GM21515 (cell line): Measurements from ENCODE around the gene PHF1.
"Not testable (repeated sequence)": the region's sequence is repeated elsewhere in the genome, so short reads cannot be mapped to it uniquely, and the experiment has no call there.

ENCODE experiments used
- ATAC-seq: cut with Tn5 transposase; IDR thresholded peaks from one replicate; pipeline ENCODE4 v1.9.1; 2021; ENCODE audit not compliant: unreplicated experiment

PHF1 gene

DNA sequence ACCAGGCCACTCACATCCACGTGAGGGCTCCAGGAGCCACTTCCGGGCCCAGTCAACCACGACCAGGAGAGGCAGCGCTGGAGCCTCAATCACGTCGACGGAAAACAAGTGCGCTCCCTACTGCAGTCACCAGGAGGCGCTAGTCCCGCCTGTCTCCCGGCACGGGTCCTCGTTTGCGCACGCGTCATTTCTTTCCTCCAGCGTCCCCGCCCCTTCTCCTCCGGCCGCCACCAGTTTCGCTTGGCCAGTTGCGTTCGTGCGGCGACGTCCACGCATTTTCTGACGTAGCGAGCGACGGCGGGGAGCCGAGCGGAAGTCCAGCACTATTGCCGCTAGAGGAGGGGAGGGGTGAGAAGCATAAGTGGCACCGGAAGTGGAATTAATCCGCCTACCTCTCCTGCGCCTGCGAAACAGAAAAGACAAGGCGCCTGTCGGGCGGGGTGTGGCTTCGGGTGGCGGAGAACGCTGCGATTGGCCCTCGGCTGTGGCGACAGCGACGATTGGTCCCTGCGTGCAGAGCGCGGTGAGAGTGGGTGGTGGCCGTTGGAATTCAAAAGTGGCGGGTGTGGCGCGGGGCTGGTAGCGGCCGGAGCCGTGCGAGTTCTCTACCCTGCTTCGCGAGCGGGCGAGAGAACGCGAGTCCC is 19.4 kb upstream of the PHF1 start, which contains the start of gene KIFC1:
TSS of gene KIFC1 (plus strand) at position 546 of the 644 bp plus-strand sequence. CDS start 163 bp downstream, outside the sequence.
- ATAC-seq, result peak; percentile 80

DNA sequence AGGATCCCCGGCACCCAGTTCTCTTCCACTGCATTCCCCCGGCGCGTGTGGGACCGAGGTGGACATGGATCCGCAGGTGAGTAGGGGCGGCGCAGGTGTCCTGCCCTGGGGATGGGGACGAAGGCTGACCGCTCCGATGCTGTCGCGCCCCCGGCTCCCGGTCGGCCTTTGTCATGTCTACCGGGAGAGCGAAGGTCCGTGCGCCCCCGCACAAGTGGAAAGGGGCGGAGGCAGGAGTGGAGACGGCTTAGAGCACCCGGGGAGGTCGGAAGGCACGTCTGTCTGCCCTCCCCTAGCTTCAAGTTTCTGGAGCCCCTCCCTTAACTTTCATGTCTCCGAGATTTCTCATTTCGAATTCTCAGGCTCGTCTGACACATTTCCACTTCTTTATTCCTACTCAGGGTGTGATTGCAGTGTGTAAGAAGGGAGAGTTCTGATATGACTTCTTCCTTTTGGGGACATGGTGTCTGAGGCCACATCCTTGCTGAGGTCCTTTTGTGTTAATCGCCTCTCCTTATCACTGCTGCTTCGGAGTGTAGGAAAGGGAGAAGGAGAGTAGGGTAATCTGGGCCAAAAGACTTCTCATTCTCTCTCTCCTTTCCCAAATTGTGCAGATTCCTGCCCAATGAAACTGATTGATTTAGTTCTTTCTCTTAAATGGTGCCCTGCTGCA is 18.8 kb upstream of the PHF1 start:
- peak; percentile 8 for ATAC-seq

DNA sequence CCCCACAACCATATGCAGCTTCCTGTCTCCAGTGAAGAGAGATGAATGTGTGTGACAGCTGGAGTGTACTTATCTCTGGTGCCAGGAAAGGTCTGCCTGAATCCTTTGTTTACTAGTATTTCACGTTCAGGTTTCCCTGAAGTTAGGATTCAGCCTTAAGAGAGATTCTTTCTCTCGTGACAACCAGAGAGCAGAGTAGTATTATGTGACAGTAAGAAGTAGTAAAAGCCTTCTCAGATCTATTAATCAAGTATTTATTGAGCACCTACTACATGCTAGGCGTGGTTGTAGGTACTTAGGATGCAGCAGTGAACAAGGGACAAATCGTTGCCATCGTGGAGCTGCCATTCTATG is 18.2 kb upstream of the PHF1 start:
- no peak for ATAC-seq

DNA sequence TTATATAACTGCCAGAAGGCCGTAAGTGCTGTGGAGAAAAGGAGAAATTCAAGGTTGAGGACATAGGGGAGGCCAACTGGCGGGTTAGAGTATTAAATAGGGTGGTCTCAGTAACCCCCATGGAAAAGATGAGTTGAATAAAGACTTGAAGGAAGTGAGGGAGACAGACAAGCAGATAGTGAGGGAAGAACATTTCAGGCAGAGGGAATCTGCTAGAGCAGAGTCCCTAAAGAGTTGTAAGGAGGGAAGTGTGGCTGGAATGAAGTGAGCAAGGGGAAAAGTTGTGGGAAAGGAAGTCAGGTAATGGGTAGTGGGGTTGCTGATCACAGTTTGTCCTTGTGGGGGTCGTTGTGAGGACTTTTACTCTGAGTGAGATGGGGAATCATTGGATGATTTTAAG is 17.8 kb upstream of the PHF1 start:
- ATAC-seq, result no peak

DNA sequence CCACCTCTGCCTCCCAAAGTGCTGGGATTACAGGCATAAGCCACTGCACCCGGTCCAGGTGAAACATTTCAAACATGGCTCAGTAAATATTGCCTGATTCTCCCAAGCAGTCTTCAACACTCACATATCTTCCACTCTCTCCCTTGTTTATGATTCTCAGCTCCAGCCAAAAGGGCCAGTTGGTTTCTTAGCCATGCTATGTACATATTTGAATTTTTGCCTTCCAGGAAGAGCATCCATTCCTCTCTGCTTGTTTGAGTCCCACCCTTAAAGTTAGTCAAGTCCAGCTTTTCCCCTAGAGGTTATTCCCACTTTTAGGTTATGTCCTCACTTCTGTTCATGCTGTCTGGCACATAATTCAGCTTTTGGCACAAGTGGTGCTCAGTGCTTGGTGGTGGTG is 13.3 kb upstream of the PHF1 start:
- no peak for ATAC-seq

DNA sequence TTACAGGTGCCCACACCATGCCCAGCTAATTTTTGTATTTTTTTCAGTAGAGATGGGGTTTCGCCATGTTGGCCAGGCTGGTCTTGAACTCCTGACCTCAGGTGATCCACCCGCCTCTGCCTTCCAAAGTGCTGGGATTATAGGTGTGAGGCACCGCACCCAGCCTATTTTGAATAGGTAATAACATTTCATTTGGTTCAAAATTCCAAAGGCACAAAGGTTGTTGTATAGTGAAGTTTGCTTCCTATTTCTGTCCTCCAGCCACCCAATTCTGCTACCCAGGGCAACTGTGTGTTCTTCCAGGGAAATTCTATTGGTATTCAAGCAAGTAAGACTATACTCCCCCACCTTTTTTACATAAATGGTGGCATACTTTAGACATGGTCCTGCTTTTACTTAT is 12.2 kb upstream of the PHF1 start:
- not testable (repeated sequence) for ATAC-seq

DNA sequence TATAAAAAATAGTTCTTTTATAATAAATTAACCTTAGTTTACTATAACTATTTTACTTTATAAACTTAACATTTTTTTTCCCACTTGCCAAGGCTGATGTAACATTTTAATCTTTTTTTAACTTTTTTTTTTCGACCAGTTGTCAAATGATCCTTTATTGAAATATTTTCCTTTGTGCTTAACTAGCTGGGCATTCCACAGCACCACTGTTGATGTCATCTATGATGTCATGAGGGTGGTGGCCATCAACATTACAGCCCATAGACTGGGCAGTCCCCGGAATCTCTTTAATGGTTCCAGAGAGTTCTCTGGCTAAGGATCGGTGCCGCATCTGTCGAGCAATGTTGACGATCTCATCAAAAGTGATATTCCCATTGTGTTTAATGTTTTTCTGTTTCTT is 10.9 kb upstream of the PHF1 start:
- ATAC-seq, result not testable (repeated sequence)

DNA sequence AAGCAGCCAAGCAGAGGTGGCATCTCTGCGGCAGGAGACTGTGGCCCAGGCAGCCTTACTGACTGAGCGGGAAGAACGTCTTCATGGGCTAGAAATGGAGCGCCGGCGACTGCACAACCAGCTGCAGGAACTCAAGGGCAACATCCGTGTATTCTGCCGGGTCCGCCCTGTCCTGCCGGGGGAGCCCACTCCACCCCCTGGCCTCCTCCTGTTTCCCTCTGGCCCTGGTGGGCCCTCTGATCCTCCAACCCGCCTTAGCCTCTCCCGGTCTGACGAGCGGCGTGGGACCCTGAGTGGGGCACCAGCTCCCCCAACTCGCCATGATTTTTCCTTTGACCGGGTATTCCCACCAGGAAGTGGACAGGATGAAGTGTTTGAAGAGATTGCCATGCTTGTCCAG is 5.9 kb upstream of the PHF1 start:
- ATAC-seq, result no peak

DNA sequence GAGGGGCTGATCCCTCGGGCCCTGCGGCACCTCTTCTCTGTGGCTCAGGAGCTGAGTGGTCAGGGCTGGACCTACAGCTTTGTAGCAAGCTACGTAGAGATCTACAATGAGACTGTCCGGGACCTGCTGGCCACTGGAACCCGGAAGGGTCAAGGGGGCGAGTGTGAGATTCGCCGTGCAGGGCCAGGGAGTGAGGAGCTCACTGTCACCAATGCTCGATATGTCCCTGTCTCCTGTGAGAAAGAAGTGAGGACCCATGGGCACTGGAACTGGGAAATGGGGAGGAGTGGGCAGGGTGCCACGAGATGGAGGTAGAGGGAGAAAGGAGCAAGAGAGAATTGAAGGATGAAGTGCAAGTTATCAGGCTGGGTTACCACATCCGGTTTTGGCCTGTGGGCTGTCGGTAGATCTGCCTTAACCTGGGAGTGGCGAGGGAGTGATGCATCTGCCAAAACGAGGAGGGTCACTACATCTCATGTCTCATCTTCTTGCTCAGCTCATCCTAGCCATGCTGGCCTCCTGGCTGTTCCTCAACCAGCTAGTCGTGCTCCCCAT is 5.4 kb upstream of the PHF1 start:
- ATAC-seq, result no peak

DNA sequence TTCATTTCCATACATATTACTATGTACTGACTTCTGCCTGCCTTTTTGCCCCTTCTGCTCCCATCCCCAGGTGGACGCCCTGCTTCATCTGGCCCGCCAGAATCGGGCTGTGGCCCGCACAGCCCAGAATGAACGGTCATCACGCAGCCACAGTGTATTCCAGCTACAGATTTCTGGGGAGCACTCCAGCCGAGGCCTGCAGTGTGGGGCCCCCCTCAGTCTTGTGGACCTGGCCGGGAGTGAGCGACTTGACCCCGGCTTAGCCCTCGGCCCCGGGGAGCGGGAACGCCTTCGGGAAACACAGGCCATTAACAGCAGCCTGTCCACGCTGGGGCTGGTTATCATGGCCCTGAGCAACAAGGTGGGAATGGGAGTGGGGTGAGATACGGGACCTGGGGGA is 4.7 kb upstream of the PHF1 start:
- ATAC-seq, result no peak

DNA sequence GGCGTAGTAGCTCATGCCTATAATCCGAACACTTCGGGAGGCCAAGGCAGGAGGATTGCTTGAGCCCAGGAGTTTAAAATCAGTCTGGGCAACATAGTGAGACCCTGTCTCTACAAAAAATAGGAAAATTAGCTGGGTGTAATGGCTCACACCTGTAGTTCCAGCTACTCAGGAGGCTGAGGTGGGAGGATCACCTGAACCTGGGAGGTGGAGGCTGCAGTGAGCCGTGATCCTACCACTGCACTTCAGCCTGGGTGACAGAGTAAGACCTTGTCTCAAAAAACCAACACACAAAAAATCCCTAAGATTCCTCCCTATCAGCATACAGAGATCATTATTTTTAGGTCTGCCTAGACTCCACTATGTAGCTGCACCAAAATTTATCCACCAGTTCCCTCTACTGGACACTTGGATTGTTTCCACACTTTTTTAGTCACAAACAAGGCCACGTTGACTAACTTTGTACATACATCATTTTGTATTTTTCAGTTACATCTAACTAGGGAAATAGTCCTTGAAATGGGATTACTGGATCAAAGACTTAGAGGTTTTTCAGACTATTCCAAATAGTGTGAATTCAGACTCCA is 3.6 kb upstream of the PHF1 start:
- no peak for ATAC-seq

DNA sequence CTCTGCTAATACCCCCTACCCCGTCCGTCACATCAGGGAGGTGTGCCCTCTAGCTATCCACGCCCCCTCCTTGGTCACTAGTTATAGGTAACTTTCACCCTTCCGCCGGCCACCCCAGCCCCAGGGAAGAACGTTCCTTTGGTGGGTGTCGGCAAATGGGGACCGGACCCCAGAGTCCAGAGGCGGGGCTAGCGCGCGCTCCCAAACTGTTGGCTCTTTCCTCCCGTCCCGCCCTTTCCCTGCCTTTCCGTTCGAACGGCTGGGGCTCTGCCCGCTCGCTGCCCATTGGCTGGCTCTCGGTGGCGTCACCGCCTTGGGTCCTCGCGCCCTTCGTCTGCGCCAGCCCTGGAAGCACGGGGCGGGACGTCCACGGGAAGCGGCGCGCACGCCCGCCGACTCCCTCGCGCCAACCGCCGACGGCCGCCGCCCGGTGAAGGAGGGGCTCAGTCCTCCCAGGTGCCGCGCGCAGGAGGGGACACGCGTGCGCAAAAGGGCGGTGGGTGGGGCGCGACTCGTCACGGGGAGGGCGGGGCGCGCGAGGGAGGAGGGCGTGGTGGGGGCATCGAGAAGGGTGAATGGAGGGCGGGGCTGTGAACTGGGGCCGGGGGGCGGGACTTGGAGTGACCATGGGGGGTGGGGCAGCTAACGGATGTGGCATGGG is 634 bp upstream of the PHF1 start:
- peak; percentile 73 for ATAC-seq

DNA sequence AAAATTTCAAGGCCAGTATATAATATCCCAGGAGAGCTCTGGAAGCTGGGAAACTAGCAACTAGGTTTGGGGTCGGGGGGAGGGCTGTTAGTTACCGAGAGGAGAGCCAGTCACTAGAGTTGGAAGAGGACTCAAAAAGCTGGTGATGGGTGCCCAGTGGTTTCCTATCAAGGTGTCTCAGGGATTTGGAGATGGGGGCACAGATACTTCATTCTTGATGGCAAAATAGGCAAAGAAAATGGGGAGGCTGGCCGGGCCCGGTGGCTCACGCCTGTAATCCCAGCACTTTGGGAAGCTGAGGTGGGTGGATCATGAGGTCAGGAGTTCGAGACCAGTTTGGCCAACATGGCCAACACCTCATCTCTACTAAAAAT is 805 bp downstream of the PHF1 start:
- ATAC-seq, result no peak

DNA sequence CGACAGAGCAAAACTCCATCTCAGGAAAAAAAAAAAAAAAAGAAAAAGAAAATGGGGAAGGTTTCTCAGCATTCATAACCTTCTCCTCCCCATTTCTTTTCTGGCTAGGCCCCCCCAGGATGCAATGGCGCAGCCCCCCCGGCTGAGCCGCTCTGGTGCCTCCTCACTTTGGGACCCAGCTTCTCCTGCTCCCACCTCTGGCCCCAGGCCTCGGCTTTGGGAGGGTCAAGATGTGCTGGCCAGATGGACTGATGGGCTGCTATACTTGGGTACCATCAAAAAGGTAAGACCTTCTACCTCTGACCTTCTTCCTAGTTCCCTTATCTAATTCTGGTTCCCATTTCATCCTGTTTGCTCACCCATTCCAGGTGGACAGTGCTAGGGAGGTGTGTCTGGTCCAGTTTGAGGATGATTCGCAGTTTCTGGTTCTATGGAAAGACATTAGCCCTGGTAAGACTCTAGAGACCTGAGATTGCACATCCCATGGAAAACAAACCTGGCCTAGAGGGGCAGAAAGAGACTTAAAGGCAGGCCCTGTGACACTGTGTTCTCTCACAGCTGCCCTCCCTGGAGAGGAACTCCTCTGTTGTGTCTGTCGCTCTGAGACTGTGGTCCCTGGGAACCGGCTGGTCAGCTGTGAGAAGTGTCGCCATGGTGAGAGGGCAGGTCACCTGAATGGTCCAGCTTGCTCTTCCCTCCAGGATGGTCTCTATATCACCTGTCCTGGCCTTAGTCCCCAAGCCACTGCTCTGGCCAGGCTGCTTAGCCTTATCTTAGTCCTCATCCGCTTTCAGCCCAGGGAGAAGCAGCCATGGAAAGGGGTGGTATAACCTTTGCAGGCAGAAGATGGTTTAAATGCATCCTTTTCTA is 1.6 kb downstream of the PHF1 start:
- ATAC-seq, result no peak

DNA sequence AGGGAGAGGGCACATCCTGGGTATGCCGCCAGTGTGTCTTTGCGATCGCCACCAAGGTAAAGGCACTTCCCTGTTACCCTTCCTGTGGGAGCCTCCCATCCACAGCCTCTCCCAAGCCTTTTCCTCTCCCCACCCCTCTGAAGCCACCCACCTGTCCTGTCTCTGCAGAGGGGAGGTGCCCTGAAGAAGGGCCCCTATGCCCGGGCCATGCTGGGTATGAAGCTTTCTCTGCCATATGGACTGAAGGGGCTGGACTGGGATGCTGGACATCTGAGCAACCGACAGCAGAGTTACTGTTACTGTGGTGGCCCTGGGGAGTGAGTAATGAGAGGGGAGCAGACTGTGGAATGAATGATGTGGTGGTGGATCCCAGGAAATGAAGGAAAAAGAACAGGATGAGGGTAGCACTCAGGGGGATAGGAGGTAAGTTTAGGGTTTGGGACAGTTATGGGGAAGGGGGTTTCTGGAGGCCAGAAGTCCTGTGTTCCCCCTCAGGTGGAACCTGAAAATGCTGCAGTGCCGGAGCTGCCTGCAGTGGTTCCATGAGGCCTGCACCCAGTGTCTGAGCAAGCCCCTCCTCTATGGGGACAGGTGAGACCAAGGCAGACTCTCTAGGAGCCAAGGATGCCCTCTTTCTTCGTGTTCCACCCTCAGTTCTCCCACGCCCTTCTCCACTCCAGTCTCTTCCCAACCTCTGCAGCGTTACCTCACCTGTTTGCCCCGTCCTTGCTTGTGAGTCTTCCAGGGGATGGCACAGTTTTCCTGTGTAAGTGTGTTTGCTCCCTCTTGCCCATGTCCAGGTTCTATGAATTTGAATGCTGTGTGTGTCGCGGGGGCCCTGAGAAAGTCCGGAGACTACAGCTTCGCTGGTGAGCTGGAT is 2.7 kb downstream of the PHF1 start:
- ATAC-seq, result no peak

DNA sequence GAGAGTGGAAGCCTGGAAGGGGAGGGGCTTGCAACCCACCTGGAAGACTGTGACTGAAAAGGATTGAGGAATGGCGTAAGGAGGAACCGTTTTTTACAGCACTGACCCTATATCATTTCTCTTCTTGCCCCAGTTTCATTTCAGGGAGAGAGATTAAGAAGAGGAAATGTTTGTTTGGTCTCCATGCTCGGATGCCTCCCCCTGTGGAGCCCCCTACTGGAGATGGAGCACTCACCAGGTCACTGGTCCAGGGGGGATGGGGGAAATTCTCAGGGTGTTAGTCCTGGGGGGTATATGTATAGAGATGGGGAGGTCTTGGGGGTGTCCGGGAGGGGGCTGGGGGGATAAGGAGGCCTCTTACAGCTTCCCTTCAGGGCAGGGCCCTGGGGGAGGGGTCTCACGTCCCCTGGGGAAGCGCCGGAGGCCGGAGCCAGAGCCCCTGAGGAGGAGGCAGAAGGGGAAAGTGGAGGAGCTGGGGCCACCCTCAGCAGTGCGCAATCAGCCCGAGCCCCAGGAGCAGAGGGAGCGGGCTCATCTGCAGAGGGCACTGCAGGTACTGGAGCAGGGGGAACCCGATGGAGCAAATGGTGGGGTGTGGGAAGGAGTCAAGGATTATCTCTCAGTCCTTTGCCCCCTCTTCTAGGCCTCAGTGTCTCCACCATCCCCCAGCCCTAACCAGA is 3.9 kb downstream of the PHF1 start:
- ATAC-seq, result no peak

DNA sequence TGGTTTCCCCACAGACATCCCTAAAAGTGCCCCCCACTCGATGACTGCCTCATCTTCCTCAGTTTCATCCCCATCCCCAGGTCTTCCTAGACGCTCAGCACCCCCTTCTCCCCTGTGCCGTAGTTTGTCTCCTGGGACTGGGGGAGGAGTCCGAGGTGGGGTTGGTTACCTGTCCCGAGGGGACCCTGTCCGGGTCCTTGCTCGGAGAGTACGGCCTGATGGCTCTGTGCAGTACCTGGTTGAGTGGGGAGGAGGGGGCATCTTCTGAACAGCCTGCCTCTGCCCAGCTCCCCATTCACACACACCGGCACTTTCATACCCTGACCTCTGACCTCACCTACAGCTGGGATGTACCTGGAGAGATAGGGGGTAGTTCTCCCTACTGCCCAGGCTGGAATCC is 5.0 kb downstream of the PHF1 start:
- no peak for ATAC-seq

DNA sequence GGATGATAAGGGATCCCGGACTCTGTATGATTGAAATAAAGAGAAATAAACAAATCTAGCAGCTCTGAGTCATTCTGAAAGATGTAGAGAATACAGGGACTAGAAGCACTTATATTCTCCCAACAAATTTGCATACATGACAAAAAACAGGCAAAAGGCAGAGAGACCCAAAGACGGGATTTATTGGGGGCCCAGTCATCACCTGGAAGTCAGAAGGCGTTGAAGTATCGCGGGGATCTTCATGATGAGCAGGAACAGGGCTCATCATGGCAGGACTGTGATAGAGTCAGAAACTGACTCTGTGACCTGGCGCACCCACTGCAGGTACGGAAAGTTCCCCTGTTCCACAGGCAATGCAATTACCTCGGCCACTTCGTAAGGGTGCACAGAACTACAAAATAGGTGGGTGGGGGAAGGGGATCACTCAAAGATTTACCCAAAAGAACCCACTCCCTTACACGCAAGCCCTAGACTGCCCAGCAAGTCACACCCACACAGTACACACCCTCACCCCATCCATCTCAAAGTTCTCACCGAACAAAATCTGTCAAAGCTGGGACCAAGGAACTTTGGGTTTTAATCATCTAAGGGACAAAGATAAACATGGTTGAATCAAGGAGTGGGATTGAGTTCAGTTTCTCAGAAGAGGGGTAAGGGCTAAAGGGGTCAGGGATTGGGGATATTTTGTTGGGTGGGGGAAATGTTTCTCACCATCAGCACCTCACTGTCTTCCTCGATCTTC is 5.7 kb downstream of the PHF1 start:
- no peak for ATAC-seq
